H1 (cell line): ENCODE data around the gene MESD. TPM values are rescaled to one million over a fixed set of nuclear protein-coding genes. Genes with fewer than 3 reads are reported as not detected.

Experiments used
- CTCF ChIA-PET: fragments of 300-600 bp; sonication (Branson Sonifier 250); formaldehyde crosslinking; loops from one replicate; lab custom pipeline; 2021; ENCODE audit not compliant: partially characterized antibody; lab: Charles Lee
- POLR2A ChIA-PET: fragments of 300-600 bp; sonication (Branson Sonifier 250); formaldehyde crosslinking; loops from one replicate; lab custom pipeline; 2021; ENCODE audit warnings: inconsistent platforms; ENCODE audit not compliant: partially characterized antibody; lab: Charles Lee
- DNase-seq, 2 experiments: peaks; one replicate each; pipeline versions ENCODE4 v3.0.0 to v3.0.0-alpha.2; 2010 to 2022; ENCODE audit warnings: low spot score in 2 of 2, low read depth in 1 of 2, mixed read lengths in 1 of 2
- FAIRE-seq: peaks from 2 replicates; lab custom pipeline; 2011; peaks lifted over from hg19 to GRCh38; lab: Jason Lieb, UNC
- H2AFZ ChIP-seq: 2 replicates; pipeline ENCODE4 v1.8.1; 2012; ENCODE audit warnings: low read length, inconsistent platforms
- H2AK5ac ChIP-seq: 2 replicates; pipeline ENCODE4 v1.6.1; 2013; ENCODE audit warnings: low read depth, low read length
- H2BK120ac ChIP-seq: replicated peaks from 2 replicates; pipeline ENCODE3; 2013; ENCODE audit warnings: low read depth, low read length, inconsistent platforms
- H2BK12ac ChIP-seq: 2 replicates; pipeline ENCODE4 v1.6.1; 2013; ENCODE audit warnings: low read depth, low read length
- H2BK15ac ChIP-seq: 2 replicates; pipeline ENCODE4 v1.6.1; 2013; ENCODE audit warnings: low read length
- H2BK20ac ChIP-seq: 2 replicates; pipeline ENCODE4 v1.6.1; 2013; ENCODE audit warnings: low read length
- H2BK5ac ChIP-seq: 2 replicates; pipeline ENCODE4 v1.6.1; 2013; ENCODE audit warnings: low read depth, low read length
- H3K14ac ChIP-seq: 2 replicates; pipeline ENCODE4 v1.6.1; 2013; ENCODE audit warnings: inconsistent platforms; ENCODE audit not compliant: insufficient read length
- H3K18ac ChIP-seq: 2 replicates; pipeline ENCODE4 v1.6.1; 2013; ENCODE audit warnings: low read length; ENCODE audit errors: extremely low read depth
- H3K23ac ChIP-seq: 2 replicates; pipeline ENCODE4 v1.6.1; 2013; ENCODE audit warnings: inconsistent platforms; ENCODE audit not compliant: insufficient read length
- H3K23me2 ChIP-seq: 2 replicates; pipeline ENCODE4 v1.6.1; 2013; ENCODE audit warnings: low read depth, low read length
- H3K27ac ChIP-seq: 2 replicates; pipeline ENCODE4 v1.6.1; 2011; ENCODE audit warnings: low read depth, low read length, inconsistent platforms
- H3K27me3 ChIP-seq, 4 experiments: replicated peaks in 1 of 4; 1 replicate in 1 of 4; 2 replicates in 3 of 4; pipeline versions ENCODE4 v1.6.1 to v1.8.1; 2011 to 2013; ENCODE audit warnings: low read length in 3 of 4, mild to moderate bottlenecking in 3 of 4, inconsistent platforms in 2 of 4, mixed read lengths in 2 of 4, moderate library complexity in 1 of 4; ENCODE audit not compliant: control insufficient read depth in 3 of 4, insufficient read depth in 3 of 4; ENCODE audit errors: extremely low read depth in 1 of 4
- H3K36me3 ChIP-seq, 4 experiments: 2 replicates each; pipeline versions ENCODE4 v1.6.1 to v1.8.1; 2011 to 2013; ENCODE audit warnings: mild to moderate bottlenecking in 4 of 4, low read length in 3 of 4, moderate library complexity in 2 of 4, control low read depth in 1 of 4, inconsistent platforms in 1 of 4; ENCODE audit not compliant: insufficient read depth in 4 of 4, control insufficient read depth in 2 of 4
- H3K4ac ChIP-seq: replicated peaks from 2 replicates; pipeline ENCODE3; 2013; ENCODE audit warnings: low read length, low read depth, mixed read lengths, inconsistent platforms; ENCODE audit not compliant: insufficient read length
- H3K4me1 ChIP-seq, 4 experiments: replicated peaks in 1 of 4; 1 replicate in 1 of 4; 2 replicates in 3 of 4; pipeline versions ENCODE4 v1.6.1 to v1.8.1; 2011 to 2013; ENCODE audit warnings: low read length in 3 of 4, inconsistent platforms in 2 of 4, mixed read lengths in 1 of 4; ENCODE audit not compliant: insufficient read depth in 4 of 4, control insufficient read depth in 3 of 4
- H3K4me2 ChIP-seq, 2 experiments: 2 replicates each; pipeline versions ENCODE4 v1.6.1 to v1.8.1; 2011 to 2013; ENCODE audit warnings: low read depth in 2 of 2, low read length in 2 of 2, control low read depth in 1 of 2, inconsistent platforms in 1 of 2, mild to moderate bottlenecking in 1 of 2; ENCODE audit not compliant: insufficient read depth in 1 of 2
- H3K4me3 ChIP-seq, 4 experiments: fragments of 200-600, 300-600 bp in 1 of 4; sonication (generic), shearing (Covaris generic), sonication (Bioruptor Twin) in 1 of 4; 2 replicates each; pipeline versions ENCODE4 v1.5.1 to v1.8.1; 2011 to 2016; ENCODE audit warnings: low read length in 4 of 4, low read depth in 3 of 4, control low read depth in 2 of 4, inconsistent platforms in 2 of 4, mild to moderate bottlenecking in 2 of 4, mixed read lengths in 1 of 4, moderate library complexity in 1 of 4; ENCODE audit not compliant: insufficient read depth in 2 of 4; ENCODE audit errors: extremely low read depth in 1 of 4
- H3K56ac ChIP-seq: replicated peaks from 2 replicates; pipeline ENCODE3; 2013; ENCODE audit warnings: low read depth, mild to moderate bottlenecking, mixed read lengths, low read length, inconsistent platforms; ENCODE audit not compliant: insufficient read length
- H3K79me1 ChIP-seq: 2 replicates; pipeline ENCODE4 v1.6.1; 2013; ENCODE audit warnings: low read depth, low read length, control low read depth
- H3K79me2 ChIP-seq, 2 experiments: 2 replicates each; pipeline versions ENCODE4 v1.6.1 to v1.8.1; 2012 to 2013; ENCODE audit warnings: low read length in 2 of 2, mild to moderate bottlenecking in 2 of 2, inconsistent platforms in 1 of 2; ENCODE audit not compliant: insufficient read depth in 2 of 2, control insufficient read depth in 1 of 2
- H3K9ac ChIP-seq, 4 experiments: replicated peaks in 1 of 4; 1 replicate in 1 of 4; 2 replicates in 3 of 4; pipeline versions ENCODE4 v1.6.1 to v1.8.1; 2011 to 2013; ENCODE audit warnings: low read depth in 3 of 4, low read length in 3 of 4, control low read depth in 2 of 4, mild to moderate bottlenecking in 2 of 4, moderate library complexity in 2 of 4, inconsistent platforms in 1 of 4; ENCODE audit errors: extremely low read depth in 1 of 4
- H3K9me3 ChIP-seq, 2 experiments: 2 replicates each; pipeline versions ENCODE4 v1.6.1 to v1.8.1; 2012 to 2013; ENCODE audit warnings: mild to moderate bottlenecking in 2 of 2, moderate library complexity in 2 of 2, control low read depth in 1 of 2, inconsistent platforms in 1 of 2, low read depth in 1 of 2, low read length in 1 of 2, mixed read lengths in 1 of 2; ENCODE audit not compliant: insufficient read depth in 2 of 2
- H4K20me1 ChIP-seq, 2 experiments: replicated peaks in 1 of 2; 2 replicates each; pipeline versions ENCODE3 to v1.8.1; 2011 to 2013; ENCODE audit warnings: inconsistent platforms in 2 of 2, low read length in 2 of 2, mild to moderate bottlenecking in 1 of 2; ENCODE audit not compliant: insufficient read depth in 2 of 2, control insufficient read depth in 1 of 2
- H4K5ac ChIP-seq: 2 replicates; pipeline ENCODE4 v1.6.1; 2013; ENCODE audit warnings: low read length, low read depth, mixed read lengths, inconsistent platforms; ENCODE audit not compliant: insufficient read length
- H4K8ac ChIP-seq: 2 replicates; pipeline ENCODE4 v1.8.0; 2013; ENCODE audit warnings: mild to moderate bottlenecking, moderate library complexity, low read length, inconsistent platforms; ENCODE audit not compliant: insufficient read depth; ENCODE audit errors: extremely low read depth
- H4K91ac ChIP-seq: replicated peaks from 2 replicates; pipeline ENCODE3; 2013; ENCODE audit warnings: low read length, mixed read lengths, inconsistent platforms; ENCODE audit not compliant: insufficient read length
- ASH2L ChIP-seq: fragments of 200-600, 300-600 bp; sonication (generic); IDR thresholded peaks from one replicate; pipeline ENCODE4 v1.7.1; 2017; ENCODE audit warnings: low read length
- BRCA1 ChIP-seq: IDR thresholded peaks from 2 replicates; pipeline ENCODE4 v1.6.1; 2012; ENCODE audit warnings: low read depth, low read length, improper control_type of control experiment
- CEBPB ChIP-seq: IDR thresholded peaks from 2 replicates; pipeline ENCODE4 v1.6.1; 2012; ENCODE audit warnings: low read depth, low read length
- CHD1 ChIP-seq: IDR thresholded peaks from 2 replicates; pipeline ENCODE4 v1.6.1; 2012; ENCODE audit warnings: low read depth, low read length, improper control_type of control experiment
- CREB1 ChIP-seq: IDR thresholded peaks from 2 replicates; pipeline ENCODE4 v1.6.1; 2012; ENCODE audit warnings: inconsistent platforms
- JUND ChIP-seq: IDR thresholded peaks from 2 replicates; pipeline ENCODE4 v1.6.1; 2011; ENCODE audit warnings: mild to moderate bottlenecking, improper control_type of control experiment, low read length
- NANOG ChIP-seq: IDR thresholded peaks from 2 replicates; pipeline ENCODE4 v1.6.1; 2011; ENCODE audit warnings: low read length, low read depth, mild to moderate bottlenecking, inconsistent platforms; ENCODE audit not compliant: insufficient read depth, poor library complexity, severe bottlenecking
- SRF ChIP-seq: IDR thresholded peaks from 2 replicates; pipeline ENCODE4 v1.6.1; 2011; ENCODE audit warnings: mild to moderate bottlenecking, low read depth, low read length, moderate library complexity
- whole genome bisulfite sequencing, 2 experiments: shearing (Covaris generic) in 1 of 2; methylation state at CpG; one replicate each; pipeline versions ENCODE4 v1.1.6 to v1.1.7; 2013 to 2015; ENCODE audit warnings: low lambda C conversion rate in 2 of 2, mixed read lengths in 2 of 2, inconsistent platforms in 1 of 2, low coverage in 1 of 2, missing lambda C conversion rate in 1 of 2; ENCODE audit not compliant: insufficient replicate concordance in 2 of 2, insufficient coverage in 1 of 2, insufficient read length in 1 of 2; ENCODE audit errors: extremely low coverage in 1 of 2, missing lambda C conversion rate in 1 of 2; 5-methylcytosine and 5-hydroxymethylcytosine counted together
- polyA plus RNA-seq, 7 experiments: library from polyadenylated mRNA; depleted of rRNA in 3 of 7; stranded (reverse) in 5 of 7; unstranded in 2 of 7; fragments of >200 nt in 5 of 7; fragments of 200-250 nt in 2 of 7; gene quantifications; 1 replicate in 5 of 7; 2 replicates in 1 of 7; 4 replicates in 1 of 7; pipeline versions ENCODE4 v1.2.1 to v1.2.3, GENCODE V29; 2011 to 2013; ENCODE audit warnings: missing spikeins in 2 of 7, mixed read lengths in 2 of 7
- total RNA-seq: library from RNA; stranded (reverse); fragmentation: NEBNext Ultra II Directional; extraction: Animal tissue kit (Norgen Biotek cat#: 25700); gene quantifications from 2 replicates; pipeline ENCODE4 v1.2.1, GENCODE V29; 2021
- TF ChIP-seq, protein P1 (sequence below), 3 experiments: IDR thresholded peaks; 1 replicate in 2 of 3; 2 replicates in 1 of 3; pipeline versions ENCODE4 v1.5.1 to v1.6.1; 2011; ENCODE audit warnings: low read length in 3 of 3, mild to moderate bottlenecking in 3 of 3, inconsistent platforms in 2 of 3, low read depth in 1 of 3, moderate library complexity in 1 of 3; ENCODE audit not compliant: insufficient read depth in 1 of 3; ENCODE audit errors: control extremely low read depth in 1 of 3

The MESD gene
- total and polyA plus RNA-seq, 2 of the 8 experiments (the other 6 are each of a cell fraction or from before 2014, with no cell fraction given), result 11.0 to 28.3 TPM

- H3K9me3 ChIP-seq, result peaks cover 6 to 7% of the 10 kb centered on the region in 2 experiments
- no peaks in the 10 kb centered on the region for H4K20me1 ChIP-seq
- no peaks in the 10 kb centered on the region for H3K36me3 ChIP-seq
- no peak overlapping the region for H2BK5ac ChIP-seq
- no peak overlapping the region for H3K4me2 ChIP-seq
- H2AFZ ChIP-seq, result no peak overlapping the region
- H3K4ac ChIP-seq, result no peak overlapping the region
- no peaks in the 10 kb centered on the region for H3K79me2 ChIP-seq
- no peaks in the 10 kb centered on the region for H3K23me2 ChIP-seq
- no peak overlapping the region for H3K18ac ChIP-seq
- ChIA-PET POLR2A (interaction anchor here (0.8 kb wide), 1 partner anchor 28 kb away, joined by 3 read pairs; no protein-coding TSS in a partner anchor), CTCF (interaction anchor here (0.9 to 1.5 kb wide), 4 partner anchors 9 to 78 kb away, joined by 3 to 4 read pairs (median 4); no protein-coding TSS in a partner anchor)
- whole genome bisulfite sequencing, 2 experiments, result 85% methylated on average over 3 of the region's 3 CpGs; no CpG with 5 or more reads in 1 of the 2 experiments
- no peak overlapping the region for H2AK5ac ChIP-seq
- no peak overlapping the region for H4K8ac ChIP-seq
- no peaks in the 10 kb centered on the region for H3K27me3 ChIP-seq
- H2BK120ac ChIP-seq, result no peak overlapping the region
- no peak overlapping the region for H2BK15ac ChIP-seq
- H3K4me1 ChIP-seq, result 0 out of 7 replicates have a peak, but pooled peaks cover 0 to 3% (median 0%) of the 10 kb centered on the region in 4 experiments
- DNase-seq (no peak), FAIRE-seq (no peak)
- no peak overlapping the region for H4K5ac ChIP-seq
- no peak overlapping the region for H3K4me3 ChIP-seq
- no peak overlapping the region for H3K9ac ChIP-seq
- no peak overlapping the region for H3K56ac ChIP-seq
- H3K79me1 ChIP-seq, result no peaks in the 10 kb centered on the region
- no peak overlapping the region for H3K14ac ChIP-seq
- no peak overlapping the region for H2BK12ac ChIP-seq
- H3K23ac ChIP-seq, result no peak overlapping the region
- H2BK20ac ChIP-seq, result no peak overlapping the region
- no peak overlapping the region for H4K91ac ChIP-seq
- no peak overlapping the region for H3K27ac ChIP-seq
- no peak for TF ChIP-seq BRCA1
- TF ChIP-seq SRF, result no peak
- no peak for TF ChIP-seq JUND
- no peak for TF ChIP-seq CEBPB
- TF ChIP-seq ASH2L, result no peak
- TF ChIP-seq, protein P1, sequence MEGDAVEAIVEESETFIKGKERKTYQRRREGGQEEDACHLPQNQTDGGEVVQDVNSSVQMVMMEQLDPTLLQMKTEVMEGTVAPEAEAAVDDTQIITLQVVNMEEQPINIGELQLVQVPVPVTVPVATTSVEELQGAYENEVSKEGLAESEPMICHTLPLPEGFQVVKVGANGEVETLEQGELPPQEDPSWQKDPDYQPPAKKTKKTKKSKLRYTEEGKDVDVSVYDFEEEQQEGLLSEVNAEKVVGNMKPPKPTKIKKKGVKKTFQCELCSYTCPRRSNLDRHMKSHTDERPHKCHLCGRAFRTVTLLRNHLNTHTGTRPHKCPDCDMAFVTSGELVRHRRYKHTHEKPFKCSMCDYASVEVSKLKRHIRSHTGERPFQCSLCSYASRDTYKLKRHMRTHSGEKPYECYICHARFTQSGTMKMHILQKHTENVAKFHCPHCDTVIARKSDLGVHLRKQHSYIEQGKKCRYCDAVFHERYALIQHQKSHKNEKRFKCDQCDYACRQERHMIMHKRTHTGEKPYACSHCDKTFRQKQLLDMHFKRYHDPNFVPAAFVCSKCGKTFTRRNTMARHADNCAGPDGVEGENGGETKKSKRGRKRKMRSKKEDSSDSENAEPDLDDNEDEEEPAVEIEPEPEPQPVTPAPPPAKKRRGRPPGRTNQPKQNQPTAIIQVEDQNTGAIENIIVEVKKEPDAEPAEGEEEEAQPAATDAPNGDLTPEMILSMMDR (IDR thresholded peaks at IDR 0.05; ENCODE audit: control extremely low read depth in 1 of 3, insufficient read depth in 1 of 3, low read depth in 1 of 3, low read length in 3 of 3), result no peak
- TF ChIP-seq NANOG, result no peak
- TF ChIP-seq CHD1, result no peak
- TF ChIP-seq CREB1, result no peak
These were observed 40.7 kb upstream of the MESD start for GRCh38 chr15:81030301-81030750.
